ENCODE results near the gene ZNF736. TPM values are rescaled to one million over a fixed set of nuclear protein-coding genes. Genes with fewer than 3 reads are reported as not detected.
"Not testable (repeated sequence)": the region's sequence is repeated elsewhere in the genome, so short reads cannot be mapped to it uniquely, and the experiment has no call there.

The ZNF736 gene
- 1 to 10 TPM; 5.5 to 7.3 TPM for total RNA-seq
- long read RNA-seq, partial matches to known transcripts, result 0 of 2 reads
- long read RNA-seq, other reads (novel, unspliced or antisense), result 1 of 2 reads

GRCh38 chr7:64313740-64314491, at the start of gene ZNF736:
Gene ZNF736, plus strand, starts transcription at chr7:64313961. Its CDS starts 190 bp downstream, at chr7:64314151.
- peak; percentile 91 for DNase-seq
- intact Hi-C loops (cut with DNase I), result no loop called here
- ATAC-seq, result peak; percentile 100

- intact Hi-C loops (cut with DNase I), result no loop called here
- no peak for ATAC-seq
- DNase-seq, result no peak
These were observed 47.3 kb upstream of the ZNF736 start for GRCh38 chr7:64266341-64266919.

GRCh38 chr7:64277630-64278029, 36.1 kb upstream of the ZNF736 start:
- intact Hi-C loops (cut with DNase I), result no loop called here
- ATAC-seq (no peak), DNase-seq (no peak)

GRCh38 chr7:64294701-64295420, 18.9 kb upstream of the ZNF736 start:
- DNase-seq (no peak), ATAC-seq (no peak)
- intact Hi-C loops (cut with DNase I), result no loop called here

- ATAC-seq; DNase-seq; intact Hi-C loops (cut with DNase I): not testable (repeated sequence)
These were observed 16.3 kb upstream of the ZNF736 start for GRCh38 chr7:64297418-64297817.

GRCh38 chr7:64300641-64301405, 12.9 kb upstream of the ZNF736 start:
- intact Hi-C loops (cut with DNase I), result no loop called here
- DNase-seq (no peak), ATAC-seq (no peak)

GRCh38 chr7:64307254-64308015, 6.3 kb upstream of the ZNF736 start:
- intact Hi-C loops (cut with DNase I), result no loop called here
- DNase-seq (peak; percentile 94), ATAC-seq (peak; percentile 97 to 98)

GRCh38 chr7:64308016-64308270, 5.8 kb upstream of the ZNF736 start:
- intact Hi-C loops (cut with DNase I), result no loop called here
- no peak for DNase-seq
- ATAC-seq, result no peak

GRCh38 chr7:64310426-64310825, 3.3 kb upstream of the ZNF736 start:
- ATAC-seq (no peak), DNase-seq (no peak)
- intact Hi-C loops (cut with DNase I), result no loop called here

GRCh38 chr7:64312826-64313225, 935 bp upstream of the ZNF736 start:
- no peak for DNase-seq
- intact Hi-C loops (cut with DNase I), result no loop called here

GRCh38 chr7:64314566-64314965, 805 bp downstream of the ZNF736 start:
- intact Hi-C loops (cut with DNase I), result no loop called here
- ATAC-seq (no peak), DNase-seq (no peak)

More at GRCh38 chr7:64312826-64313225, 935 bp upstream of the ZNF736 start:
- ATAC-seq, result no peak

GRCh38 chr7:64316031-64316742, 2.4 kb downstream of the ZNF736 start:
- intact Hi-C loops (cut with DNase I); ATAC-seq; DNase-seq: not testable (repeated sequence)

- intact Hi-C loops (cut with DNase I), result no loop called here
- ATAC-seq (peak in 1 of 2 donors; percentile 19), DNase-seq (no peak)
These were observed 7.1 kb downstream of the ZNF736 start for GRCh38 chr7:64320547-64321513.

GRCh38 chr7:64324166-64324565, 10.4 kb downstream of the ZNF736 start:
- intact Hi-C loops (cut with DNase I); DNase-seq; ATAC-seq: not testable (repeated sequence)

- intact Hi-C loops (cut with DNase I); ATAC-seq; DNase-seq: not testable (repeated sequence)
These were observed 35.0 kb downstream of the ZNF736 start for GRCh38 chr7:64348713-64349210.

GRCh38 chr7:64359543-64359942, 45.8 kb downstream of the ZNF736 start:
- DNase-seq (no peak), ATAC-seq (no peak)
- intact Hi-C loops (cut with DNase I), result no loop called here

- intact Hi-C loops (cut with DNase I), result no loop called here
- ATAC-seq (no peak), DNase-seq (no peak)
These were observed 57.4 kb downstream of the ZNF736 start for GRCh38 chr7:64371116-64371515.
